Thyroid gland (tissue), 4 donors: ENCODE measurements around the gene NEK7. TPM values are rescaled to one million over a fixed set of nuclear protein-coding genes. Genes with fewer than 3 reads are reported as not detected.

Experiments
- DNase-seq, 2 donors: peaks; one replicate each; pipeline ENCODE4 v3.0.0-alpha.2; 2019
- H3K27ac ChIP-seq, 3 donors: fragments of 200-600 bp; sonication (generic); 1 replicate in 2 of 3; 2 replicates in 1 of 3; pipeline ENCODE4 v1.5.1; 2016 to 2019; ENCODE audit warnings: mild to moderate bottlenecking in 1 of 3, moderate library complexity in 1 of 3
- H3K27me3 ChIP-seq: fragments of 200-600 bp; sonication (generic); one replicate; pipeline ENCODE4 v1.5.1; 2019
- H3K36me3 ChIP-seq, 2 donors: fragments of 200-600 bp; sonication (generic); one replicate each; pipeline ENCODE4 v1.5.1; 2016 to 2019
- H3K4me1 ChIP-seq, 2 donors: fragments of 200-600 bp; sonication (generic); one replicate each; pipeline ENCODE4 v1.5.1; 2017 to 2019
- H3K4me3 ChIP-seq, 3 donors: fragments of 200-600 bp; sonication (generic); replicated peaks in 1 of 3; 1 replicate in 2 of 3; 2 replicates in 1 of 3; pipeline ENCODE4 v1.5.1; 2016; ENCODE audit warnings: mild to moderate bottlenecking in 1 of 3
- H3K9me3 ChIP-seq: fragments of 200-600 bp; sonication (generic); one replicate; pipeline ENCODE4 v1.5.1; 2017
- CTCF ChIP-seq, 6 experiments: fragments of 200-600 bp in 3 of 6; fragments of 450-650 bp in 3 of 6; sonication (generic) in 3 of 6; IDR thresholded peaks; one replicate each; pipeline ENCODE4 v1.5.1; 2016 to 2019; ENCODE audit warnings: antibody characterized with exemption in 6 of 6, mild to moderate bottlenecking in 2 of 6, inconsistent platforms in 1 of 6, moderate library complexity in 1 of 6
- POLR2A ChIP-seq, 2 donors: fragments of 450-650 bp; IDR thresholded peaks; one replicate each; pipeline ENCODE4 v1.6.1; 2017; ENCODE audit warnings: antibody characterized with exemption in 2 of 2, mild to moderate bottlenecking in 2 of 2, moderate library complexity in 1 of 2
- WGBS, 2 donors: methylation state at CpG; one replicate each; pipeline ENCODE4 v1.1.5; 2017; 5-methylcytosine and 5-hydroxymethylcytosine counted together
- intact Hi-C: fragments of 100-400 bp; cut with DNase I; formaldehyde crosslinking; loops from one replicate; pipeline ENCODE4 v1.15.1; 2023
- total RNA-seq, 4 donors: library from RNA; depleted of rRNA; stranded (reverse); fragments of >200 nt; gene quantifications; one replicate each; pipeline ENCODE4 v1.2.3, GENCODE V29; 2016

Gene NEK7
- total RNA-seq, 4 donors from 2014 or later, result 65.6 to 102 (median 77.7) TPM

- WGBS, 2 donors, result 94 to 97% methylated on average over 5 of the region's 5 CpGs
- Histone ChIP-seq H3K9me3 (no peaks in the 10 kb centered on the region), H3K27me3 (no peaks in the 10 kb centered on the region), H3K4me1 (peaks cover 0 to 3% of the 10 kb centered on the region in 2 donors), H3K27ac (no peak overlapping the region), H3K36me3 (no peaks in the 10 kb centered on the region), H3K4me3 (no peak overlapping the region)
- intact Hi-C loops, result no loop called here
- no peak for DNase-seq
- TF ChIP-seq POLR2A (IDR thresholded peaks at IDR 0.05), result no peak
- TF ChIP-seq CTCF (IDR thresholded peaks at IDR 0.05), result no peak
Observed at GRCh38 chr1:198263186-198263585, 106.4 kb downstream of the NEK7 start.

DNA sequence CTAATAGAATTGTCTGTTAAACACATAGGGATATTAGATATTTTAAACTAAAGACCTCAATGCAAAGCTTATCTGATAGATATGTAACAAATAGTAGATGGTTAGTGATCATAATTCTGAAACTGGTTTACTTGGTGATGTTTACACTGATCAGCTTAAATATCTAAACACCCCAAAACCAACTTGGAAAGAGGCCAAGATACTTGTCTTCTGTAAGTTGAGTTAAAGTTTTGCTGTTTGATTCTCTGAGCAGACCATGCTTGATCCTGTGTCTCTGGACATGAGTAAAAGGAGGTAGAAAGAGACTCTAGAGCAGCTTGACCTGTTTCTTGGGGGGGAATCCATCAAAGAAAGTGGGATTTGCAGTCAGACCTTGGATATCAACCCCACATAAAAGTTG lies 107.5 kb downstream of the NEK7 start:
- TF ChIP-seq POLR2A (IDR thresholded peaks at IDR 0.05) (no peak), CTCF (IDR thresholded peaks at IDR 0.05) (no peak)
- Histone ChIP-seq H3K4me3 (no peak overlapping the region), H3K27ac (no peak overlapping the region), H3K9me3 (no peaks in the 10 kb centered on the region), H3K27me3 (no peaks in the 10 kb centered on the region), H3K36me3 (no peaks in the 10 kb centered on the region), H3K4me1 (peaks cover 0 to 3% of the 10 kb centered on the region in 2 donors)
- intact Hi-C loops, result no loop called here
- no peak for DNase-seq

- intact Hi-C loops, result no loop called here
Observed at GRCh38 chr1:198265073-198265661, 108.4 kb downstream of the NEK7 start.

GRCh38 chr1:198267056-198267455 lies 110.3 kb downstream of the NEK7 start:
- Histone ChIP-seq H3K4me1 (peaks cover 0 to 3% of the 10 kb centered on the region in 2 donors), H3K36me3 (no peaks in the 10 kb centered on the region), H3K27me3 (no peaks in the 10 kb centered on the region), H3K27ac (no peak overlapping the region), H3K9me3 (no peaks in the 10 kb centered on the region), H3K4me3 (no peak overlapping the region)
- TF ChIP-seq CTCF (IDR thresholded peaks at IDR 0.05) (no peak), POLR2A (IDR thresholded peaks at IDR 0.05) (no peak)
- no peak for DNase-seq
- intact Hi-C loops, result no loop called here

More at GRCh38 chr1:198265073-198265661, 108.4 kb downstream of the NEK7 start:
- Histone ChIP-seq H3K36me3 (no peaks in the 10 kb centered on the region), H3K9me3 (no peaks in the 10 kb centered on the region), H3K27me3 (no peaks in the 10 kb centered on the region), H3K4me1 (peaks cover 0 to 3% of the 10 kb centered on the region in 2 donors), H3K4me3 (no peak overlapping the region), H3K27ac (no peak overlapping the region)
- DNase-seq, result no peak
- TF ChIP-seq CTCF (IDR thresholded peaks at IDR 0.05), result no peak
- no peak for TF ChIP-seq POLR2A (IDR thresholded peaks at IDR 0.05)
- WGBS, 2 donors, result 84 to 90% methylated on average over 3 of the region's 3 CpGs

- DNase-seq, result no peak
- H3K36me3 ChIP-seq, result no peaks in the 10 kb centered on the region
- peaks cover 0 to 3% of the 10 kb centered on the region in 2 donors for H3K4me1 ChIP-seq
- H3K27me3 ChIP-seq, result no peaks in the 10 kb centered on the region
- no peaks in the 10 kb centered on the region for H3K9me3 ChIP-seq
- no peak for TF ChIP-seq CTCF (IDR thresholded peaks at IDR 0.05)
- whole genome bisulfite sequencing, 2 donors, result 73 to 84% methylated on average over 4 of the region's 4 CpGs
- H3K4me3 ChIP-seq, result no peak overlapping the region
- no peak overlapping the region for H3K27ac ChIP-seq
- intact Hi-C loops, result no loop called here
Observed at GRCh38 chr1:198267921-198268320, 111.1 kb downstream of the NEK7 start.
